GM18502 (cell line): ENCODE results near the gene AQP2.
A peak's percentile ranks its signal among the peaks of the same experiment; 100 is the strongest.

Experiments used
- ATAC-seq: cut with Tn5 transposase; IDR thresholded peaks from one replicate; pipeline ENCODE4 v1.9.1; 2021; ENCODE audit warnings: mild to moderate bottlenecking; ENCODE audit not compliant: unreplicated experiment, poor library complexity

The AQP2 gene

GRCh38 chr12:49937639-49938300, 12.8 kb upstream of the AQP2 start:
- no peak for ATAC-seq

GRCh38 chr12:49939307-49939706, 11.2 kb upstream of the AQP2 start:
- ATAC-seq: no peak

- no peak for ATAC-seq
Measured at GRCh38 chr12:49939707-49940106, 10.8 kb upstream of the AQP2 start.

GRCh38 chr12:49941556-49942511, 8.7 kb upstream of the AQP2 start:
- ATAC-seq: no peak

- no peak for ATAC-seq
Measured at GRCh38 chr12:49942512-49942893, 8.0 kb upstream of the AQP2 start.

GRCh38 chr12:49942921-49943624, 7.5 kb upstream of the AQP2 start:
- no peak for ATAC-seq

- no peak for ATAC-seq
Measured at GRCh38 chr12:49943625-49943960, 6.9 kb upstream of the AQP2 start.

- no peak for ATAC-seq
Measured at GRCh38 chr12:49944046-49944445, 6.5 kb upstream of the AQP2 start.

- ATAC-seq: no peak
Measured at GRCh38 chr12:49944718-49945117, 5.8 kb upstream of the AQP2 start.

- peak; percentile 66 for ATAC-seq
Measured at GRCh38 chr12:49945394-49946080, 5.0 kb upstream of the AQP2 start.

GRCh38 chr12:49946086-49946485, 4.5 kb upstream of the AQP2 start:
- ATAC-seq: no peak

GRCh38 chr12:49946497-49946896, 4.0 kb upstream of the AQP2 start:
- ATAC-seq: no peak

- ATAC-seq: no peak
Measured at GRCh38 chr12:49947593-49948226, 2.8 kb upstream of the AQP2 start.

- no peak for ATAC-seq
Measured at GRCh38 chr12:49948866-49949845, 1.4 kb upstream of the AQP2 start.

GRCh38 chr12:49949866-49950265, 671 bp upstream of the AQP2 start:
- ATAC-seq: no peak

GRCh38 chr12:49951411-49952240, 1.1 kb downstream of the AQP2 start:
- ATAC-seq: no peak

- no peak for ATAC-seq
Measured at GRCh38 chr12:49952391-49953055, 2.0 kb downstream of the AQP2 start.

- no peak for ATAC-seq
Measured at GRCh38 chr12:49953151-49953550, 2.6 kb downstream of the AQP2 start.
